KOPT-K1 (cell line): ENCODE measurements around the gene ZBTB44.

Source experiments
- H3K27ac ChIP-seq: fragments of 200-600 bp; sonication (generic); 2 replicates; pipeline ENCODE4 v1.5.1; 2016; ENCODE audit warnings: antibody characterized with exemption, mild to moderate bottlenecking, low read depth, low read length; ENCODE audit not compliant: poor library complexity, severe bottlenecking
- H3K36me3 ChIP-seq: fragments of 200-600 bp; sonication (generic); 2 replicates; pipeline ENCODE4 v1.5.1; 2017; ENCODE audit warnings: antibody characterized with exemption, mild to moderate bottlenecking, low read length, moderate library complexity; ENCODE audit not compliant: insufficient read depth
- H3K9me3 ChIP-seq: fragments of 200-600 bp; sonication (generic); 2 replicates; pipeline ENCODE4 v1.5.1; 2017; ENCODE audit warnings: antibody characterized with exemption, low read length, mild to moderate bottlenecking; ENCODE audit not compliant: insufficient read depth, poor library complexity, severe bottlenecking

Gene ZBTB44

DNA sequence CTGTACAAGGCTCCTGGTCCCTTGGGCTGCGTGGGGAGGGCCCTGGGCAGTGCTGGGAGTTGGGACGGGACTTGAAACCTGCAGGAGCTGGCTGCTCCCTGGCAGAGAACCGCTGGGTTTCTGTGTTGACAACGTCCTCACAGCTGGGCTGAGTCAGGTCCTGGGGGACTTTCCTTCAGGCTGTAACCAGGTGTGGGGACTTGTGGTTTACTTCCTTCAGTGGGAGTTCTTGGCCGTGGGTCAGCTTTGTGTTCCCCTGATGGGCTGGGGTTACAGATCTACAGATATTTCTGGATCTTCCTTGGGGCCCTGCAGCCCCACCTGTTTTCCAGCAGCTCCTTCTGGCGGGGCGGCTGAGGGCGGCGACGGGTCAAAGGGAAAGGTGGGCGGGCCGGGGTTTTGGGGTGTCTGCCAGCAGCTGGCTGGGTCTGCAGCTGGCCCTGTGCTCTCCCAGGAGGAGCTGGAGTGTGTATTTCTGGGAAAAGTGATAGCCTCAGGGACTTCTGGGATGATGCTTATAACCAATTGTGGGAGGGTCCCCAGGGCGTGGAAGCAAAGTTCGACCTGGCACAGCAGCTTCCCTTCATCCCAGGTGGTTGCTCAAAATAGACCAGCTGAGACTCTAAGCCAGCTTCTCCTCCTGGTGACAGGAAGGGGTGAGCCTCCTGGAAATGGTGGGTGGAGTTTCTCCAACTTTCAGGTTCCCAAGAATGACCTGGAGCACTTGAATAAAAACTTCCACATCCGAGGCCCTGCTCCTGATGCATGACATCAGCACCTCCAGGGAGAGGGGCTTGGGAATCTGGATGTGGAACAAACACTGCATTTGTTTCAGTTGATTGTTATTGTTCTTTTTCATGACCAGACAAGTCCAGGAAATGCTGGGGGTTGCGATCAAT, 136.0 kb downstream of the ZBTB44 start:
- no peaks in the 10 kb centered on the region for H3K36me3 ChIP-seq
- no peak overlapping the region for H3K27ac ChIP-seq
- no peaks in the 10 kb centered on the region for H3K9me3 ChIP-seq

DNA sequence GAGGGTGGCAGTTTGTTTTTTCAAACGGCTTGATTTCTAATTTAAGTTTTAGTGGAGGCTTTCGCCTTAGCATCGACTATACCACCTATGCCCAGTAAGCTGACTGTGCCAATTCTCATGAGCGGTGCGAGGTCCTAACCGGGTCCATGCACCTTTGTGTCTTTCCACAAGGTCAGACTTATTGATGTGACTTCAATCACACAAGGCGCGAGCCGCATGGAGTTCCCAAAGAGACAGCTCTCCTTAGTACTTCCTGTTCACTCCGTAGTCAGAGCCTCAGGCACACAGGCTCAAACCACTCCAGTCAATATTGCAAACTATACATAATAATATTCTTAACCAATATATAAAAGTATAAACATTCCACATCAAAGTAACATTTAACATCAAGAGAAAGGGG, 136.9 kb downstream of the ZBTB44 start:
- Histone ChIP-seq H3K27ac (no peak overlapping the region), H3K36me3 (no peaks in the 10 kb centered on the region), H3K9me3 (no peaks in the 10 kb centered on the region)
